ENCODE results near the gene SRL.
"Not testable (repeated sequence)": the region's sequence is repeated elsewhere in the genome, so short reads cannot be mapped to it uniquely, and the experiment has no call there.

DNA sequence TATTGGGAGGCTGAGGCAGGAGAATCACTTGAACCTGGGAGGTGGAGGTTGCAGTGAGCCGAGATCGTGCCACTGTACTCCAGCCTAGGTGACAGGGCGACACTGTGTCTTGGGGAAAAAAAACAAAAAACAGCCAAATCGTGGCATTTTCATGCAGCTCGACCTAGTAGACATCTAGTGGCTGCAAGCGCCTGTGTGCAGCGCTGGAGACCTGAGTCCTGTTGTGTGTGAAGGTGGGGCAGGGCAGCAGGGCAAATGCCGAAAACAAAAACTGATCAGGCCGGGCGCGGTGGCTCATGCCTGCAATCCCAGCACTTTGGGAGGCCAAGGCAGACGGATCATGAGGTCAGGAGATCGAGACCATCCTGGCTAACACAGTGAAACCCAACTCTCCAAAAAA, 88.5 kb downstream of the SRL start:
- TF ChIP-seq POLR2AphosphoS5 (IDR thresholded peaks at IDR 0.05) = not testable (repeated sequence)
- TF ChIP-seq, protein P1, sequence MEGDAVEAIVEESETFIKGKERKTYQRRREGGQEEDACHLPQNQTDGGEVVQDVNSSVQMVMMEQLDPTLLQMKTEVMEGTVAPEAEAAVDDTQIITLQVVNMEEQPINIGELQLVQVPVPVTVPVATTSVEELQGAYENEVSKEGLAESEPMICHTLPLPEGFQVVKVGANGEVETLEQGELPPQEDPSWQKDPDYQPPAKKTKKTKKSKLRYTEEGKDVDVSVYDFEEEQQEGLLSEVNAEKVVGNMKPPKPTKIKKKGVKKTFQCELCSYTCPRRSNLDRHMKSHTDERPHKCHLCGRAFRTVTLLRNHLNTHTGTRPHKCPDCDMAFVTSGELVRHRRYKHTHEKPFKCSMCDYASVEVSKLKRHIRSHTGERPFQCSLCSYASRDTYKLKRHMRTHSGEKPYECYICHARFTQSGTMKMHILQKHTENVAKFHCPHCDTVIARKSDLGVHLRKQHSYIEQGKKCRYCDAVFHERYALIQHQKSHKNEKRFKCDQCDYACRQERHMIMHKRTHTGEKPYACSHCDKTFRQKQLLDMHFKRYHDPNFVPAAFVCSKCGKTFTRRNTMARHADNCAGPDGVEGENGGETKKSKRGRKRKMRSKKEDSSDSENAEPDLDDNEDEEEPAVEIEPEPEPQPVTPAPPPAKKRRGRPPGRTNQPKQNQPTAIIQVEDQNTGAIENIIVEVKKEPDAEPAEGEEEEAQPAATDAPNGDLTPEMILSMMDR (IDR thresholded peaks at IDR 0.05) = not testable (repeated sequence)

Data from prostate gland (tissue), 2 donors.